GM18870 (cell line): ENCODE results near the gene CLDN14.
A peak's percentile ranks its signal among the peaks of the same experiment; 100 is the strongest.

Experiments
- ATAC-seq: cut with Tn5 transposase; IDR thresholded peaks from one replicate; pipeline ENCODE4 v1.9.1; 2021; ENCODE audit warnings: moderate library complexity; ENCODE audit not compliant: unreplicated experiment

Gene CLDN14

DNA sequence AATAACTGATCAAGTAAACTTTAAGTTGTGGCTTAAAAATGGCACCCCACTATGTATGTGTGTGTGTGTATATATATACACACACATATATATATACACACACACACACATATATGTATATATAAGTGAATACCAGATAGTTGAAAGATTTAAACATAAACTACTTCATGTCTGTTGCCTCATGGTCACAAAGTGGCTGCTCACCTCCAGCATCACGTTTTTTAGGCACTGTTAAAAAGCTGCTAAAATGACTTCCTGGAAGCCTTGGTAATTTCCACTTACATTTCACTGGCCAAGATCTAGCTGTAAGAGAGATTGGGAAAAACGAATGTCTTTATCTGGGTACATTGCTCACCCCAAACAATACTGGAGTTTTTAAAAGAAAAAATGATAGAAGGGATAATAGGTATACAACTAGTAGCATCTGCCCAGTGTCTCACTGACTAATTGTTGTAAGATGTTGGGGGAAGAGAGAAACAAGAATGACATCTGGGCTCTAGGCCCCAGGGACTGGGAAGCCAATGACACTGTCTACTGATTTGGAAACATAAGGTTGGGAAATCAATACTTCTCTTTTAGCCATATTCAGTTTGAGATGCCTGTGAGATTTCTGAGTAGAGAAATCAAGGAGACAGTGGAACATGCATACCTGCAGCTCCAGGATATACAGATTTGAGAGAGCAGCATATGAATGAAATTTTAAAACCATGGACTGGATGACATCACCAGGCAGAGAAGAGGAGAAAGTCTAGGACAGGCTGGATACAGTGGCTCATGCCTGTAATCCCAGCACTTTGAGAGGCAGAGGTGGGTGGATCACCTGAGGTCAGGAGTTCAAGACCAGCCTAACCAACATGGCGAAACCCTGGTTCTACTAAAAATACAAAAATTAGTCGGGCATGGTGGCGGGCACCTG lies 42.8 kb downstream of the CLDN14 start:
- no peak for ATAC-seq

DNA sequence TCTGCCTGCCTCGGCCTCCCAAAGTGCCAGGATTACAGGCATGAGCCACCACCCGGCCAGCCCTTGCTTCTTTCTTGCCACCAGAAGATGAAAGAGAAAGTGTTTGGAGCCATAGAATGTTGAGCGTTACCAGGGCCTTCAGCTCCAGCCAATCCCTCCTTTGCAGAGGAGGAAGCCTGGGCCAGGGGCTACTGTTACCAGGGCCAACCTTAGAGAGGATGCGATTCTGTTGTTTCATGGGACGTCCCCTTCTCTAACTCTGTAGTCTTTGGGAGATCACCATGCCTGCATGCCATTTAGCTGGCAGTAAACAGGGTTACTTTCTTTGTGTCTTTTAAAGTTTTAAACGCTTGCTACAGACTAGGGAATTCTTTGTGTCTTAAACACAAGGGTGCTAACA lies 45.8 kb downstream of the CLDN14 start:
- ATAC-seq = no peak

DNA sequence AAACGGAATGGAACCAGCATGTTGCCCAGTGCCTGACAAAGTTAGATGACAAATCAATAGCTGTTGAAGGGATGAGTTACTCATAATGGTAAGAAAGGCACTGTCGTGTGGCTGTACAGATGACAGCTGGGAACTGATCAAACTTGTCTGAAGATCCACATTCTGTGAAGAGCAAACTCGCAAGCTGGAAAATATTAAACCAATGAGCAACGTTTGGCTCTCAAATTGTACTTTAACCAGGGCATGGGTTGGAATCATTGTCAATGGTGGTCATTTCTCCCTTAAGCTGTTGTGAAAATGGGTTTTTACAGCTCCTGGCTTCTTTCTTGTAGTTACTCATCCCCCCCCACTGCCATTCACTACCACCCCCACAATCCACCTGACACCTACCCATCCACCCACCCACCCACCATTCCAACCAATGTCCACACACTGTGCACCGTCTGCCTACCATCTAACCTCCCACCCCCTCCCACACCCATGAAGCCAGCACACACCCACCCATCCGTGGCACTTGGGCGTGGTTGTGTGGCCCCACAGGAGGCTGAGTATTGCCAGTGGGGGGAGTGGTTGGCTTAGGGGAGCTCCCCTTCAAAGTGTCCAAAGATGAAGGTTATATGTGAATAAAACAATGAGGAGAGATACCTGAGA lies 46.7 kb downstream of the CLDN14 start:
- ATAC-seq = no peak

DNA sequence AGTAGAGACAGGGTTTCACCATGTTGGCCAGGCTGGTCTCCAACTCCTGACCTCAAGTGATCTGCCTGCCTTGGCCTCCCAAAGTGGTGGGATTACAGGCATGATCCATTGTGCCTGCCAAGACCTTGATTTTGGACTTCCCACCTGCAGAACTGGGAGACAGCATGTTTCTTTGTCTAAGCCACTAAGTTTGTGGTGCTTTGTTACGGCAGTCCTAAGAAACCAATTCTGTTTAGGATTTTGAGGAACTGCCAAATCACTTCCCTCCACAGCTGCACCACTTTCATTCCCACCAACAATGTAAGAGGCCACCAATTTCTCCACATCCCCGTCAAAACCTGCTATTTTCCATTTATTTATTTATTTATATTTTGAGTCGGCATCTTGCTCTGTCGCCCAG lies 48.7 kb downstream of the CLDN14 start:
- ATAC-seq = no peak

DNA sequence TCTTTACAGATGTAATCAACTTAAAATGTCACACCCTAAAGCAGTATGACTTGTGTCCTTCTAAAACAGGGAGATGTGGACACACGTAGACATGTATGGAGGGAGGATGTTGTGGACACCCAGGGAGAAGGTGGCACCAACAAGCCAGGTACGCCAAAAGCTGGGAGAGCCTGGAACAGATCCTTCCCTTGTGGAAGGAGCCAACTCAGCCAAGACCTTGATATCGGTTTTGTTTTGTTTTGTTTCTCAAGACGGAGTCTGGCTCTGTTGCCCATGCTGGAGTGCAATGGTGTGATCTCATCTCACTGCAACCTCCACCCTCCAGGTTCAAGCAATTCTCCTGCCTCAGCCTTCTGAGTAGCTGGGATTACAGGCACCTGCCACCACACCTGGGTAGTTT lies 49.1 kb downstream of the CLDN14 start:
- no peak for ATAC-seq

DNA sequence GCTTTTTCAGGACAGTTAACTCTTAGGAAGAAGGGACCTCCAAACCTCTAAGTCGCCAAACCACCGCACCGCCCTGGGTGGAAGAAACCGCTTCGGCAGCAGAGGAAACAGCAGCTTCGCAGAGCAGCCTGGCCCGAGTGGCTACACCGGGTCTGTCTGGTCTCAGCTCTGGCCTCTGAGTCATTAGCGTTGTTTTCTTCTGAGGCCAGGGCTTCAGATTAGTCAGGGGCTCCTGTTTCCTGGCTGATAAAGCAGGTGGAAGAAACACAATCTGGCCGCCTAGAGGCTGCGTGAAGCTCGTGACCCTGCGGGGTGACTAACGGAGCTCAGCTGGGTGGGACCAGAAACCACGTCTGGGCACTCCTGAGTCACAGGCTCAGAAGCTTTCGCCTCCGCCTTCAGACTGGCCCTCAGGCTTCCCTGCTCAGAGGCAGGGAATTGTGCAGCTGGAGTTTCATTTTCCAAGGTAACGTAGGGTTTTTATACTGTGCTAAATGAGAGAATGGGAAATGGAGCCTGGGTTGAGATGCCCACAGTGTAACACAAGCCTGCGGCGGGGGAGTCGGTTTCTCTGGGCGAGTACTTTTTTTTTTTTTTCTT lies 49.9 kb downstream of the CLDN14 start:
- ATAC-seq = peak; percentile 81

DNA sequence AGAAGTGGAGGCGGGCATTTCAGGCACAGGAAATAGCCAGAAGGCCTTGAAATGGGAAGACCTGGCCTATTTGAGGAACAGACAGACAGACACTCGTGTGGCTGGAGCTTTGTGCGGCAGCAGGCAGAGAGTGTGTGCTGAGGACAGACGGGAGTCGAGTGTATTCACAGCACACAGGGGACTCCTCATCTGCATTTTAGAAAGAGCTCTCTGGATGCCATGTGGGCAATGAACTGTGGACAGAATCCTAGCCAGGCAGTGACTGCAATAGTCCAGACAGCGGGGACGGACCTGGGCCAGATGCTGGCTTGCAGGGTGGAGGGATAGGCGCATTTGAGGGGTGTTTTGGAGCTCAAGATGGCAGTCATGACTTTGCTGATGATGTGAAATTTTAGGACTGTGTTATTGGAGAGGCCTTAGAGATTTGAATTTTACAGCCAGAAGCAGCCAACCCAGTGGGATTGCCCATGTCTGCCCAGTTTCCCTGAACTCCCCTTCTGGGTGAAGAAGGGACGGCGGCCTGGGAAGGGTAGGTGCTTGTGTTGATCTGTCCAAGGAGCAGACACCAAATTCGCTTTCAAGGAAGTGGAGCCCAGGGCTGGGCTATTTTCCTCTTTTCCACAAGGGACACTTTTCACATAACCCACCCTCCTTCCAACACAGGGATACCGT lies 51.0 kb downstream of the CLDN14 start:
- no peak for ATAC-seq

DNA sequence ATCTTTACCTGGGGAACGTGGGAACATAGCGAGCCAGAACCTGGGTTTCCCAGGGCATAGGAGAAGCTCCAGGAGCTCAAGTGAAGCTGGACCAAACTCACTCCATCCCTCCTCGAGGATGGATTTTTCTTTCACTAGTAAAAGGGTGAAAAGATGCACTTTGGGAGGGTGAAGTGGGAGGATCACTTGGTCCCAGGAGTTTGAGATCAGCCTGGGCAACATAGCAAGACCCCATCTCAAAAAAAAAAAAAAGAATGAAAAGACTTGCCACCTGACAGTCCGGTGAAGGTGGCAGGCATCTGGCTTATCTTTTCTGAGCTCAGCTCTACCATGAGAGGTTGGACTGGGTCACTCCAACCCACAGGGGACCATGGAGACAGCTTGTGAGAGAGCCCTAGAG lies 52.4 kb downstream of the CLDN14 start:
- ATAC-seq = no peak

DNA sequence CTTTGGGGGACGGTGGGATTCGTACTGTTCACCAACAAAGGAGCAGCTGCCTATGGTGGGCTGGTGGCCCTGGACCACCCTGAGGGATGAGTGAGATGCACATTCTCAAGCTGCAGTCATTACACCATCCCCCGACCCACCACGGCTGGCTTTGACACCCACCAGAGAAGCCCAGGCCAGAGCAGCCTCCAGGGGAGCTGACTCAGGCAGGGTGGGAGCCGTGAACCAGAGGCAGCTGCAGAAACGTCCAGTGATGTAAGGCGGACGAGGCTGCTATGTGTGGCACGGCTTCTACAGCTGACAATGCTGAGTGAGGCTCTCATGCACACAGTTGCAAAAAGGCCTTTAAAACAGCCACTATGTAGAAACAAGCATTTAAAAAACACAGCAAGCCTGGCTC lies 54.6 kb downstream of the CLDN14 start:
- no peak for ATAC-seq

DNA sequence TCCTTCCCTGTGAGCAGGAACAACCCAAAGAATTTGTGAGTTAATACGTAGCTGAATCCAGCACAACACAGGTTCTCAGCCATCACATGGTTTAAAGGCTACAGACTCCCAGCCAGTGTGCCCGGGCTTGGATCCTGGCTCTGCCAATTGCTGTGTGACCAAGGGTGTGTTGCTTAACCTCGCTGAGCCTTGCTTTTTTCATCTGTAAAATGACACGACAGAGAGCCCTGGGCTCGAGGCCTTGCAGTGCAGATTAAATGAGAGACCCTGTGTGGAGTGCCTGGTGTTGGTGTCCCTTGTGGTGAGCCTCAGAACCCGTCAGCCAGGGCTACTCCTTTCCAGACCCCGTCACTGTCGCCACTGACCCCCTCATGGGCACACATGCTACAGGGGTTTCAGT lies 55.3 kb downstream of the CLDN14 start:
- no peak for ATAC-seq

DNA sequence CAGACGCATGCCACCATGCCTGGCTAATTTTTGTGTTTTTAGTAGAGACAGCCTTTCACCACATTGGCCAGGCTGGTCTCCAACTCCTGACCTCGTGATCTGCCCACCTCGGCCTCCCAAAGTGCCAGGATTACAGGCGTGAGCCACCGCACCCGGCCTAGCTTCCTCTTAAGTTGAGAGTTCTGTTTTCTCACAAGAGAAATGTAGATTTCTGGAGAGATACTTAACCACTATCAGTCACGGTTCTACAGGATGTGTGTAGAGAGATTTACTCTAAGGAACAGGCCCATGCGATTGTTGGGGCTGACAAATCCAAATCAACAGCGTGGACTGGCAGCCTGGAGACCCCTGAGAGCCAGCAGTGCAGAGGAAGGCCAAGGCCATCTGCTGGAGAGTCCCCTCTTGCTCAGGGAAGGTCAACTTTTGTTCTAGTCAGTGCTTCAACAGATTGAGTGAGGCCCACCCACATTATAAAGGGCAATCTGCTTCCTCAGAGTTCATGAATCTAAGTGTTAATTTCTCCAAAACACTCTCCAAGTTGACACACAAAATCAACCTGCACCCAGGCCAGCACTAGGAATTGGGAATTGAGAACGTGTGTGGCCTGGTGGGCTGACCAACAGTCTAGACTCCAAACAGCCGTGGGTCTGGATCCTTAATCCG lies 56.0 kb downstream of the CLDN14 start:
- ATAC-seq = no peak

DNA sequence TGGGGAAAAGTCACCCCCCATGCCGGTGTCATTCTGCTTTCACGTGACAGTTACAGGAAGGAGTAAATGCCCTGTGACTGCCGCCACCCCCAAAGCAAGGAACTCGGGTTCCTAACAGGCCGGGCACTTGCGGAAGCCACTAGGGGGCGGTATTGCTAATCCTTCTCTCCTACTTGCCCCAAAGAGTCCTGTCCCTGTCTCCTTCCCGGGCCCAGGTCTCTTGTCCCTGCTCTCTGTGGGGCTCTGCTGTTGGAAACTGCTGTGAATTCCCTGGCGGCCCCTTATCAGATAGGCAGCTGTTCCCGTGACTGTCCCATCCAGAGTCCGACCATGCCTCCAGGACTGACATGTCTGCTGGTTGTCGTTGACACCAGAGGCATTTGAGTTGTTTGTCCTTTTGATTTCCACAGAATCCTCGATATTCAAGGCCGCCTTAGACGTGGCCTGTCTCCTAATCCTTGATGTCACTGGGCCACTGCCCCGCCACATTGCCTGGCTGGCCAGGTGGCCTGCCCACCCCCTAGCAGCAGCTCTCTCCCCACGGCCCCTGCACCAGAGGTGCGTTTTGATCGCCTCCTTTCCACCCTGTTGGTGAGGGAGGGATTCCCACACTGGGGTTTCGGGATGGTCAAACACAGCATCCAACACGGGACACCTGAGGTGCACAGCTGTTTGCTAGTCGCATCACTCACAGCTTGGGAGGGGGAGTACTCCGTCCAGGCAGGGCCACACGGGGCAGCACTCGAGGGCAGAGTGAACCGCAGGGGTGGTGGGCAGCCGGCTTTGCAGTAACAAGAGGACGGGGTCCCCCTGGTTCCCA lies 57.4 kb downstream of the CLDN14 start:
- no peak for ATAC-seq

DNA sequence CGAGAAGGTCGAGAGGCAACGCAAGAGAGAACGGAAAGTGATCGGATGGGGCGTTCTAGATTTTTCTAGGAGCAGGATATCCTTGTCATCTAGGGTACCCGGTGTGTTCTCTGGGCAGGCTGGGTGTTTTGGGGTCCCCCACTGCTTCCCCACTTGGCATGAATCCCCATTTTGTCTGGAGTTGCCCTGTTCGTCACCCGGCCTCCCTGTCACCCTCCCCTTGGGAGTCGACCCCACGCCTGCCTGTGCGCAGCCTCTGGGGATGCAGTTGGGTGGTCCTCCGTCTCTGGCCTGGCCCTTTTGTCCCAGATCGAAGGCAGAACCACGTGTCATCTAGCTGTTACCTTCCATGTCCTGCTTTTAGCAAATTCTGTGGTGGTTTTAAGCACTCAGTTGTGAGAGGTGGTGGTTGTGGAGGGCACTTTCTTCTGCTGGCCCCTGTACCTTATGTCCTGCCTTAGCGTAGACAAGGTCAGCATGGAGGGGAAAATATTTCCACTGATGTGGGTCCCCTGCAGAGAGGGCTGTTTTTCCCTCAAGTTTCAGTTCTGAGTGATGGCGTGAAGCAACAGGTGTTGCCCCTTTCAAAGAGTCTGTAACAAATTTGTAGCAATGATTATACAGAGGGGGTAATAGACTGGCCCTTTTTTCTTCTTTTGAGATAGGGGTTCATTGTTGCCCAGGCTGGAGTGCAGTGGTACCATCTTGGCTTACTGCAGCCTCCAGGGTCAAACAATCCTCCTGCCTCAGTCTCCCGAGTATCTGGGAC lies 59.2 kb downstream of the CLDN14 start:
- no peak for ATAC-seq

DNA sequence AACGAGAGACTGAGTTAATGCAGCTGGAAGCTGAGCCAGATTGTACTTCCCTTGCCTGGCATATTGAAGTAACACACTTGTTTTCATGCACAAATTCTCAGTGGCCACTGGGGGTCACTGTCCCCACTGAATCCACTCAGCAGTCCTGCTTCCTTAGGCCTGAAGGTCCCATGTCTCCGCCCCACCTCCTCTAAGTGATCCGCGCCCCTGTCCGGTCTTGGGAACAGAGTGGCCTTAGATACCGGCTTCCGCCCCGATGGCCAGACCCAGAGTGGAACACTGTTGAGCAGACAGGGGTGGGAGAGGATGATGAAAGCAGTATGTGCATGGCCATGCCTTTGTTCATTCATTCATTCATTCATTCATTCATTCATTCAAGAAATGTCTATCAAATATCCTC lies 59.9 kb downstream of the CLDN14 start:
- ATAC-seq = no peak

DNA sequence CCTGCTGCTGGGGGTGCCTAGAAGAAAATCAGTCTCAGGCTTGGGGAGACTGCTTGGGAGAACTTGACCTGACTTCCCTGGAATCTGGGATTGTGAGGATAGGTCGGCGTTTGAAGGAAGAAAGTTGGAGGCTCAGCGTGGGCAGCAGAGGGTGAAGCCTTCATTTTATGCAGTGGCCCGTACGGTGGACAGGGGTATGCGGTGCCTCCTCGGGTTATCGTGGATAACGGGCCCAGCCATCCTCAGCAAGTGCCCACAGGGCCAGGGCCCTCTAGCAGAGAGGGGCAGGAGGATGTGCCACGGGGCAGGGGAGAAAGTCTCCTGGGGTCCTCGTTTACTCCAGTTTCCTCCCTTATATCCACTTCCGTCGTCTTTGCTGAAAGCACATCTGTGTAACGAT lies 60.7 kb downstream of the CLDN14 start:
- no peak for ATAC-seq

DNA sequence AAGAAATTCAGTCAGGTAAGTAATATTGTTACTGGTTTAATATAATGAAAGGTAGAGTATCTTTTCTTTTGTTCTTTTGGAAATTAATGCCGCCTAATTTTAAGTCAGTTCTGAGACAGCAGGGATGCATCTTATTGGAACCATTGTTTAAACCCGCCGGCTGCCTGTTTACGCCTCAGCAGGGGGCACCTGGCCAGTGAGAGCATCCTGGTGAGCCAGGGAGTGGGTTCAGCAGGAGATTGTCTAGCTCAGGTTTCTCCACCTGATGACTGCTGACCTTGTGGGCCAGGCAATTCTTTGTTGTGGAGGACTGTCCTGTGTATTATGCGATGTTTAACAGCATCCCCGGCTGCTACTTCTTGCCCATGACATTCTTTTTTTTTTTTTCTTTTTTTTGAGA lies 64.5 kb downstream of the CLDN14 start:
- no peak for ATAC-seq

DNA sequence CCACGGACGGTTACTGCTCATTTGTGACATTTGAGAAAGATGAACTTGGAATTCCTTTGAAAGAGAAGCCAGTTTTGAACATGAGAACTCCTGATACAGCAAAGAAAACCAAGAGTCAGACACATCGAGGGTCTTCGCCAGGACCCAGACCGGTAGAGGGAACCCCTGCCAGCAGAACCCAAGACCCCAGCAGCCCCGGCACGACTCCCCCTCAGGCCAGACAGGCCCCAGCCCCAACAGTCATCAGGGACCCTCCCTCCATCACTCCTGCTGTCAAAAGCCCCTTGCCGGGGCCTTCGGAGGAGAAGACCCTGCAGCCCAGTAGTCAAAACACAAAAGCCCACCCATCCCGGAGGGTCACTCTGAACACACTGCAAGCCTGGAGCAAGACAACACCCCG lies 67.0 kb downstream of the CLDN14 start:
- no peak for ATAC-seq

DNA sequence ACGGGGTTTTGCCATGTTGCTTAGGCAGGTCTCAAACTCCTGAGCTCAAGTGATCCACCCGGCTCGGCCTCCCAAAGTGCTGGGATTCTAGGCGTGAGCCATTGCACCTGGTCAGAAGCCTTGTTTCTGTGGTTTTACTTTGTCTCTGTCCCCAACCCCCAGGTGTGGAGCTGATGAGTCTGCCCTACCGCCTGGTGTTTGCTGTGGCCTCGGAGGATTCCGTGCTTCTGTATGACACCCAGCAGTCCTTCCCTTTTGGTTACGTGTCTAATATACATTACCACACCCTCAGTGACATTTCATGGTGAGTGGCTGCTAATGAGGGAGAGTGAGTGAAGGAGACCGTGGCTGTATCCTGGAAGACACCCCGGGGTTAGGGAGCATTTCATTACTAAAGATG lies 68.6 kb downstream of the CLDN14 start:
- no peak for ATAC-seq
